ENCODE data around the gene PLA2G4C. TPM values are rescaled to one million over a fixed set of nuclear protein-coding genes. Genes with fewer than 3 reads are reported as not detected.

PLA2G4C gene
- total RNA-seq, 4 donors from 2014 or later: 25.7 to 61.1 (median 51.1) TPM

DNA sequence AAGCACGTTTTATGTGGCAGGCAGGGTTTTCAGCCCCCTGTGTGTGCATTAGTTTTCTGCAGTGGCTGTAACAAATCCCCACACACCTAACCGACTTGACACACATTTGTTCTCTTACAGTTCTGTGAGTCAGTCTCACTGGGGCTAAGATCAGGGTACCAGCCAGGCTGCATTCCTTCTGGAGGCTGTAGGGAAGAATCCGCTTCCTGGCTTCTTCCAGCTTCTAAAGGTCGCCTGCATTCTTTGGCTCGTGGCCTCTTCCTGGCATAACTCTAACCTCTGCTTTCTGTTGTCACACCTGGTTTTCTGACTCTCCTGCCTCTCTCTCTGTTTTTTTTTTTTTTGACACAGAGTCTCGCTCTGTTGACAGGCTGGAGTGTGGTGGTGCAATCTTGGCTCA, 109.8 kb downstream of the PLA2G4C start:
- no peak for TF ChIP-seq CTCF (IDR thresholded peaks at IDR 0.05 in 4 of 5, conservative IDR thresholded peaks at IDR 0.05 in 1 of 5)
- no peak for TF ChIP-seq POLR2A (IDR thresholded peaks at IDR 0.05)
- DNase-seq (no peak), ATAC-seq (no peak)
- Histone ChIP-seq H3K36me3 (no peaks in the 10 kb centered on the region), H3K4me1 (no peaks in the 10 kb centered on the region), H3K27ac (no peak overlapping the region), H3K27me3 (no peaks in the 10 kb centered on the region), H3K9me3 (no peaks in the 10 kb centered on the region), H3K4me3 (no peak overlapping the region)
- intact Hi-C loops (cut with DNase I; ENCODE audit: low total_unique reads) (no loop called here), in situ Hi-C loops (cut with MboI; ENCODE audit: low sequenced_read_pairs in 4 of 4) (no loop called here)

DNA sequence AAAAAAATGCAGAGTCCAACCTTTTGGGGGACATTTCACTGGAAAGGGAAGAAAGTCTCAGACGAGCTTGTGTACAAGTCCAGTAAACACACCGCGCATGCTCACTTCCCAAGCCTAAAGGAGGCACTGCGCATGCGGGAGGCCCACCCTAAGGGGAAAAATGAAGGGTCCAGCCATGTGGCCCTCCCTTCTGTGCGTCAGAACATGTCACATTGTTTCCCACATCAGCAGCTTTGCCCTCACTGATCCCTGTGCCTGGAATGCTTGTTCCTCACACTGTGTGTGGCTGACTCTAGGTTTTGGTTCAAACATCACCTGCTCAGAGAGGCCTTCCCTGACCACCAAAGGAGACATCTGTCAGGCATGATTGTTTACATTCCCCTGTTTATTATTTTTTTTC, 111.8 kb downstream of the PLA2G4C start:
- no peak for TF ChIP-seq POLR2A (IDR thresholded peaks at IDR 0.05)
- no peak for TF ChIP-seq CTCF (IDR thresholded peaks at IDR 0.05 in 4 of 5, conservative IDR thresholded peaks at IDR 0.05 in 1 of 5)
- Histone ChIP-seq H3K4me3 (no peak overlapping the region), H3K27ac (no peak overlapping the region), H3K27me3 (peaks cover 0 to 3% (median 2%) of the 10 kb centered on the region in 3 donors), H3K36me3 (no peaks in the 10 kb centered on the region), H3K4me1 (no peaks in the 10 kb centered on the region), H3K9me3 (no peaks in the 10 kb centered on the region)
- ATAC-seq (no peak), DNase-seq (no peak)
- intact Hi-C loops (cut with DNase I; ENCODE audit: low total_unique reads) (no loop called here), in situ Hi-C loops (cut with MboI; ENCODE audit: low sequenced_read_pairs in 4 of 4) (loop anchor here in 1 of 4 donors (25.0 kb wide), 1 partner anchor 136 kb away; the partner anchor contains the start of gene TPRX2)

Other genes with a start within 250 kb of the PLA2G4C start
- 1 to 10 TPM in 1 of 4 donors, under 1 TPM in 1, not detected in 2; 0.55 to 1.4 TPM for gene SULT2A1, start 224.5 kb downstream of the PLA2G4C start, total RNA-seq
- gene BSPH1, start 118.6 kb downstream of the PLA2G4C start, total RNA-seq: not detected
- not detected for gene ELSPBP1, start 116.2 kb downstream of the PLA2G4C start, total RNA-seq
- not detected for gene CABP5, start 66.7 kb downstream of the PLA2G4C start, total RNA-seq
- gene LIG1, start 59.5 kb upstream of the PLA2G4C start, total RNA-seq: 1 to 10 TPM; 3.7 to 9.2 (median 7.1) TPM
- 1 to 10 TPM; 1.6 to 8.4 (median 2.8) TPM for gene ZSWIM9, start 59.9 kb upstream of the PLA2G4C start, total RNA-seq
- gene CARD8, start 145.1 kb upstream of the PLA2G4C start, total RNA-seq: 10 to 100 TPM; 15.7 to 23.3 (median 20.2) TPM
- gene ZNF114, start 159.3 kb upstream of the PLA2G4C start, total RNA-seq: under 1 TPM in 1 of 4 donors, not detected in 3; 0.36 TPM
- 10 to 100 TPM in 2 of 4 donors, 1 to 10 TPM in 2; 3.8 to 15.3 (median 9.4) TPM for gene EMP3, start 214.7 kb upstream of the PLA2G4C start, total RNA-seq

Data from gastrocnemius medialis (tissue), 4 donors.